NCI-H526 treated with DMSO at 0.1 percent for 48 hours (cell line): ENCODE measurements around the gene CISD3.
"Not testable (repeated sequence)": the region's sequence is repeated elsewhere in the genome, so short reads cannot be mapped to it uniquely, and the experiment has no call there.

Experiments used
- DNase-seq: peaks from one replicate; lab custom pipeline; 2025; lab: John Stamatoyannopoulos, UW

Gene CISD3

DNA sequence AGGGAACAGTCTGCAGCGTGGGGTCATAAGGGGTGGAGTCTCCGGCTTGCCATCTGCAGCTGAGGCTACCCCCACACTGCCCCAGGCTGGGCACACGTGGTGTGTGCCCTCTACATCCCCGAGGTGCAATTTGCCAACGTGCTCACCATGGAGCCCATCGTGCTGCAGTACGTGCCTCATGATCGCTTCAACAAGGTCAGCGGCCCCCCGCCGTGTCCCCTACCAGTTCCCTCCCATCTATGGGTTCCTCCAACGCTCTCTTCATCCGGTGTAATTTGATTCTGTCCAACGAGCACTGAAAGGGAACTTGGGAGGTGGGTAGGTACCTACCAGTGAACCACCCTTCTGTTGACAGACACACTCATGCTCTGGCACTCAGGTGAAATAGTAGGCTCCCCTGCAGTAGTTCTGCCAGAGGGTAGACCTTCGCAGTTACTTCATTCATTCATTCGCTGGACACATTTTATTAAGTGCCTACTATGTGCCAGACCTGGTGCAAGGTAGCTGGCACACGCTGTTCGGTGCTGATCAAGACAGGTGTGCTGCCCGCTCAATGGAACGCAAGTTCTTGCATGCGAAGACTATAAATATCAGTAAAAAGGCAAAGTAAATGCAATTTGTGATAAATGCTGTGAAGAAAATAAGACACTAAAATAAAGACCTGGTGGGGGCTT, 22.3 kb upstream of the CISD3 start:
- DNase-seq, result no peak

DNA sequence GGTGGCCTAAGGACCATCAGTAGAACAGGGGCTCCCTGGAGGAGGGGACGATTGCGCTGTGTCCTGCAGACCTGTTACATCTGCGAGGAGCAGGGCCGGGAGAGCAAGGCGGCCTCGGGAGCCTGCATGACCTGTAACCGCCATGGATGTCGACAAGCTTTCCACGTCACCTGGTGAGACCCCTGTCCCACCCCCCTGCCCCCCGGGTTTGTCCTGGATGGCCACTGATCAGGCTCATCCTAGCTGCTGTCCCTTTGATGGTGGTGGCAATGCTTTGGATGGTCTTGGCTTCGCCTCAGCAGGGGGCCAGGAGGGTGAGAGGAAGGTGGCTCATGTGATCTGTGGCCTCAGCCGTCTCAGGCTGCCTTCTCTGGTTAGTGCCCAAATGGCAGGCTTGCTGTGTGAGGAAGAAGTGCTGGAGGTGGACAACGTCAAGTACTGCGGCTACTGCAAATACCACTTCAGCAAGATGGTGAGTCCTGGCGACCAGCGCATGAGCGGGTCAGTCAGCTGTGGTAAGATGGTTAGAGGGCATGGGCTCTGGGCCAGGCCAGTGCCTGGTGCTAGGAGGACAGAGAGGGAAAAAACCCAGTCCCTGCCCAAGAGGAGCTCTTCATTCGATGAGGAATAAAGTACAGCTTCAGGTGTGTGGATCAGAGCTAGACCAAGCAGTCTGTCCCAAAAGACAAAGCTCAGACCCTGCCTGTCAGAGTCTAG, 20.9 kb upstream of the CISD3 start:
- no peak for DNase-seq

DNA sequence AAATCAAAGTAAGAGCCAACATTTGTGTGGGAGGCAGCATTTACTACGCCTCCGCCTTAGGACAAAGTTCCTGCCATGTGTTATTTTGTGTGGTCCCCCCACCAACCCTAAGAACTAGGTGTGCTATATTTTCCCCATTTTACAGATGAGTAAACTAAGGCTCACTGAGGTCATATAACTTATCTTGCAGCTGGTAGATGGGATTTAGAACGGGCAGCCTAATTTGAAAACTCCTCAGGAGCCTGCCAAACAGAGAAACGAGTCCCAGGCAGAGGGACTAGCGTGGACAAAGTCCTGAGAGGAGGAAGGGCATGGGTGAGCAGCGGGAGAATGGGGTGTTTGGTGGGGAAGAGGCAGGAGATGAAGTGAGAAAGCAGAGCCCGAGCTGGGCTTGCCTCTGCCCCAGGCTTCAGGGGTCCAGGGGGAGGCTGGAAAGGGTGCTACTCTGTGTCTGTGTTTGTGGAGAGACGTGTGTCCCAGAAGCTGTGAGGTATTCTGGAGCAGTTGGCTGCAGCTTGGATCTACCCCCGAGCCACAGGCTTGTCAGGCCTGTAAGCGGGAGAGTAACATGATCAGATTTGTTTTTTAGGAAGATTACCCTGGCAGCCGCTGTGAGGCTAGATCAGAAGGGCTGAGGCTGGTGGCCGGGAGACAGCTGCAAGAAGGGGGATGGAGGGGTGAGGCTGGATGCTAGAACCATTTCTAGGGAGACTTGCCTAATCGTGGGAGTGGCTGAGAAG, 20.1 kb upstream of the CISD3 start:
- DNase-seq, result no peak

DNA sequence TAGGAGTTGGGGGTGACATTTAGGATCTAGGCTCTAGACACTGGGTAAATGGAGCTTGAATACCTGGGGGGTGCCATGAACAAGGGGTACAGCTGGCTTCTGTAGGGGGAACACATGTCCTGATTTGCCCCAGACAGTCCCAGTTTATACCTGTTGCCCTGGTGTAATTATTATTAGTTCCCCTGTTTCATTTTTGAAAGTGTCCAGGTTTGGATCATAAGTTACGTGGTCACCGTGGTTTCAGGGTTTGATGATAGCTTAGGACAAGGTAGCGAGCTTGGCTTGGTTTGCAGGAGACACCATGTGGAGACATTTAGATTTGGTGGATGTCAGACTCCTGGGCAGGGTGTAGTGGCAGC, 19.6 kb upstream of the CISD3 start:
- DNase-seq, result no peak

DNA sequence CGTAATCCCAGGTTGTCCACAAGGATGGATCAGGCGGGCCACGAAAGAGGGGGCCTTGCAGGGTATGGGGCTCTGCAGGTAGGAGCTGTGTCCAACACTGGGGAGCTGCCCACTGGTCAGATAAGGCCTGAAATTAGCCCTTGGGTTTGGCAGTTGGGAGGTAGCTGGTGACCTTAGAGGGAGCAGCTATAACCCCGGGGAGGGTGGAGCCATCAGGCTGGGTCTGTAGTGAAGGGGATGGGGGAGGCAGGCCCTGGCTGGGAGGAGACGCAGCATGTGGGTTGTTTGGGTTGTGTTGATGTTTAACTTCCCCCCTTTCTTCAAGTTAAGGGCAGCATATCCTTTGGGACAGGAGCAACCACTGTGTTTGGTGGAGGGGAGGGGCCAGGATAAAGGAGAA, 19.2 kb upstream of the CISD3 start:
- no peak for DNase-seq

DNA sequence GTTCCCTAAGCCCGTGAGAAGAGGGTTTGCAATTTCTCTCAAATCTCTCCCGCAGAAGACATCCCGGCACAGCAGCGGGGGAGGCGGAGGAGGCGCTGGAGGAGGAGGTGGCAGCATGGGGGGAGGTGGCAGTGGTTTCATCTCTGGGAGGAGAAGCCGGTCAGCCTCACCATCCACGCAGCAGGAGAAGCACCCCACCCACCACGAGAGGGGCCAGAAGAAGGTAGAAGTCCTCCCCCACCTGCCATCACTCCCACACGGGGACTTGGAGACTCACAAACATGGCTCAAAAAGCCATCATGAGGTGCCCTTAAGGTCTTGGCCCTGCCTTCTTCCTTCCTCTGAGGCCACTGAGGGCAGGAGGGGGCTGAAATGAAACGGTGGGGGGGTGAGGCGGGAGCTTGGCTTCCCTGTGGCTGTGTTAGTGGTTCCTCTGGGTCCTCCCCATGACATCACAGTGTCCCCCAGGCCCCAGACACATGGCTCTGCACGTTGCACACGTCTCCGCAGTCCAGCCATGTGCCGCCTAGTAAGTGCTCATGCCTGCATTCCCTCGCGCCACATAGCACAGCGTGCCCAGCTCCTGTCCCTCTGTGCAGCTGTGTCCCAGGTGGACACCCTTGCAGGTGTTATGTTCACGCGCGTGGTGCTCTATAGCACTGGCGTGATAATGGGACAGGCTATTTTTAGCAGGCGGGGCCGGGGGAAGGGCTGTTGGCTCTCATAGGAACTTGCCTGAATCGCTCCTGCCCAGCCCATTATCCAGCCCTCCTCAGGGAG, 18.2 kb upstream of the CISD3 start:
- no peak for DNase-seq

DNA sequence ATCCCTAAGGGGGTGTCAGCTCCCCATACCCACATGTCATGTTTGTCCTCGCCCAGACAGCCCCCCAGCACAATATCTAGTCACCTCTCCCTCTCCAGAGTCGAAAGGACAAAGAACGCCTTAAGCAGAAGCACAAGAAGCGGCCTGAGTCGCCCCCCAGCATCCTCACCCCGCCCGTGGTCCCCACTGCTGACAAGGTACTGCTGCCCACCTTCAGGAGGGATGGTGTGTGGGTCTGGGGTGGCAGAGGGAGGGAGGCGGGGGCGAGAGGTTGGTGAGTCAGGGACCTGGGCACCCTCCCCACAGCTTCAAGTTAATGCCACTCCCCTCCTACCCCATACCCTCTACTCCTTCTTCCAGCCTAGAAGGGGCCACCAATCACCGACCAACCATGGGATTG, 17.5 kb upstream of the CISD3 start:
- DNase-seq, result no peak

DNA sequence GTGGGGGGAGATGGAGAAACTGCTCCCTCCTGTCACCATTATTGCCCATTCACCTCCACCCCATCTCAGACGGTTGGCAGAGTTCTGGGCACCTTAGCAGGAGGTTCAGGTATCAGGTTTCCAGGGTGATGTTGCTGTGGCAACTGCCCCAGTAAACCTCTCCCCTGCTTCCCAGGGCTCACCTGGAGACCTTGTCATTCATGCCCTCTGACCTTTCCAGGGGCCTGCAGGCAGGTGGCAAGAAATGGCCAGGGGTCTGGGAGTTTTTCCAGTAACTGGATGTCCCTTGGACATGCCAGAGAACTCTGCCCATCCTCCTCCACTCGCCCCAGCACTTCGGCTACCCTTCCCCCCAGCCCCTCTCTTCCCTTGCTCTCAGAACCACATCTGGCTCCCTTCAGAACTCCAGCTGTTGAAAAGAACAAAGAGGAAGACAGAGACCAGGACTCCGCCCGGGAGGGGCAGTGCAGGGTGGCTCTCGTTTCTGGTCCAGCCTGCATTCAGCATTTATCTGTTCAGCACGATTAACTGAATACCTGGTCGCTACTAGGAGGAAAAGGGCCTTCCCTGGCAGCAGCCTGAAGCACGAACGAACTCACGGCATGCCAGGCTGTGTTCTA, 16.6 kb upstream of the CISD3 start:
- no peak for DNase-seq

DNA sequence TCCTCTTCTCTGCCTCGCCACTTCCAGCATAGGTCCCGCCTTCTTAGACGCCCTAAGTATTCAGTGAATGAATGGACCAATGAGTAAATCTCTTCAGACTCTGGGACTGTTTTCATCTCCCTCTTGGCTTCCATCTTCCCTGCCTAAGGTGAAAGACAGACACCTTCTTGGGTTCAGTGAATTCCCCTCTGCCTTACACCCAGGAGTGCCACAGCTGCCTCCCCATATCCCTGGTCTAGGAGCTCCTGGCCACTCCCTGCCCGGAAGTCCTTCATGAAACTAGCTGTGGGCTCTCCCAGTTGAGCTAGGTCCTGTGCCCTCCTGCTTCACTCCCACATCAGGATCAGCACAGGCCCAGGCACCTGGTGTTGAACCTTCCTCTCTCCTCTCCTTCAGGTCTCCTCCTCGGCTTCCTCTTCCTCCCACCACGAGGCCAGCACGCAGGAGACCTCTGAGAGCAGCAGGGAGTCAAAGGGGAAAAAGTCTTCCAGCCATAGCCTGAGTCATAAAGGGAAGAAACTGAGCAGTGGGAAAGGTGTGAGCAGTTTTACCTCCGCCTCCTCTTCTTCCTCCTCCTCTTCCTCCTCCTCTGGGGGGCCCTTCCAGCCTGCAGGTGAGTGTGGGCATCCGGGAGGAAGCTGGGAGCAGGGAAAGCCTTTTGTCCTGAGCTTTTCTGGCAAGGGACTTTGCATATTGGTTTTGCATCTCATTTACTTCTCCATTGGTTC, 14.8 kb upstream of the CISD3 start:
- DNase-seq, result peak; percentile 53

DNA sequence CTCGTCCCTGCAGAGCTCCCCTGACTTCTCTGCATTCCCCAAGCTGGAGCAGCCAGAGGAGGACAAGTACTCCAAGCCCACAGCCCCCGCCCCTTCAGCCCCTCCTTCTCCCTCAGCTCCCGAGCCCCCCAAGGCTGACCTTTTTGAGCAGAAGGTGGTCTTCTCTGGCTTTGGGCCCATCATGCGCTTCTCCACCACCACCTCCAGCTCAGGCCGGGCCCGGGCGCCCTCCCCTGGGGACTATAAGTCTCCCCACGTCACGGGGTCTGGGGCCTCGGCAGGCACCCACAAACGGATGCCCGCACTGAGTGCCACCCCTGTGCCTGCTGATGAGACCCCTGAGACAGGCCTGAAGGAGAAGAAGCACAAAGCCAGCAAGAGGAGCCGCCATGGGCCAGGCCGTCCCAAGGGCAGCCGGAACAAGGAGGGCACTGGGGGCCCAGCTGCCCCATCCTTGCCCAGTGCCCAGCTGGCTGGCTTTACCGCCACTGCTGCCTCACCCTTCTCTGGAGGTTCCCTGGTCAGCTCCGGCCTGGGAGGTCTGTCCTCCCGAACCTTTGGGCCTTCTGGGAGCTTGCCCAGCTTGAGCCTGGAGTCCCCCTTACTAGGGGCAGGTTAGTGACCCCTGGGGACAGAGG, 13.7 kb upstream of the CISD3 start:
- DNase-seq, result no peak

DNA sequence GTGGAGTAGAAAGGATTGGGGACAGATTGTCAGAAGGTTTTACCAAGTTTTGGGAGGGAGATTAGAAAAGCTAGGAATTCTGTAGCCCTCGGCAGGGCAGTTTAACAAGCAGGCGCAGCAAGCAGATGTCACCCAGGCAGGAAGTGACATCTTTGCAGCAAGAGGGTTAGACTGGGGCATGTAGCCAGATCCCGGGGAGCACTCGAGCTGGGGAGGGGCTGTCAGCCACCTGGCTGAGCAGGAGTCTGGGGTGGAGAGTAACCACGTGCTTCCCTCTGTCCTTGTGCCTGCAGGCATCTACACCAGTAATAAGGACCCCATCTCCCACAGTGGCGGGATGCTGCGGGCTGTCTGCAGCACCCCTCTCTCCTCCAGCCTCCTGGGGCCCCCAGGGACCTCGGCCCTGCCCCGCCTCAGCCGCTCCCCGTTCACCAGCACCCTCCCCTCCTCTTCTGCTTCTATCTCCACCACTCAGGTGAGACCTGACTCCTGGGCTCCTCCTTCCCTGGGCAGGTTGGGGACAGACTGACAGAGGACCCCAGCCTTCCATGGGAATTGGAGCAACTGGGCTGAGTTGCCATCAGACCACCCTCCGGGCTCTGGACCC, 12.9 kb upstream of the CISD3 start:
- DNase-seq, result no peak

DNA sequence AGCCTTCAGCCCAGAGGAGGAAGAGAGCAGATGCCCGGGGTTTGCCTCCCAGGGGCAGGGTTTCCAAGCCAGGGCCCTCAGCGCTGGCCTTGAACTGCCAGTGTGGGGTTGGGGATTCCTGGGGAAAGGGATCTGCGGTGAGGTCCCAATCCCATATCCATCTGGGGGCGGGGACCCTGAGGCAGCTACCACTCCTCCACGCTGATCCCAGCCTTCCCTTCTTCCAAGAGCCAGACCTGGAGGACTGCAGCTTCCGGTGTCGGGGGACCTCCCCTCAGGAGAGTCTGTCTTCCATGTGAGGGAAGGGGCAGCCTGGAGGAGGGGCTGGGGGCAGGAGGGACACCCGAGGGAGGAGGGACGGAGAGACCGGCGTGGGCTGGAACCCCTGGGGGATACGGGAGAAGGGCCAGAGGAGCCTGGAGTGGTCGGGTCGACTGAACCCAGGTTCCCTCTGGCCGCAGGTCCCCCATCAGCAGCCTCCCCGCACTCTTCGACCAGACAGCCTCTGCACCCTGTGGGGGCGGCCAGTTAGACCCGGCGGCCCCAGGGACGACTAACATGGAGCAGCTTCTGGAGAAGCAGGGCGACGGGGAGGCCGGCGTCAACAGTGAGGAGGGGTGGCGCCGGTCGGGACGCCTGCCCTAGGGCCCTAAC, 10.7 kb upstream of the CISD3 start:
- DNase-seq, result no peak

DNA sequence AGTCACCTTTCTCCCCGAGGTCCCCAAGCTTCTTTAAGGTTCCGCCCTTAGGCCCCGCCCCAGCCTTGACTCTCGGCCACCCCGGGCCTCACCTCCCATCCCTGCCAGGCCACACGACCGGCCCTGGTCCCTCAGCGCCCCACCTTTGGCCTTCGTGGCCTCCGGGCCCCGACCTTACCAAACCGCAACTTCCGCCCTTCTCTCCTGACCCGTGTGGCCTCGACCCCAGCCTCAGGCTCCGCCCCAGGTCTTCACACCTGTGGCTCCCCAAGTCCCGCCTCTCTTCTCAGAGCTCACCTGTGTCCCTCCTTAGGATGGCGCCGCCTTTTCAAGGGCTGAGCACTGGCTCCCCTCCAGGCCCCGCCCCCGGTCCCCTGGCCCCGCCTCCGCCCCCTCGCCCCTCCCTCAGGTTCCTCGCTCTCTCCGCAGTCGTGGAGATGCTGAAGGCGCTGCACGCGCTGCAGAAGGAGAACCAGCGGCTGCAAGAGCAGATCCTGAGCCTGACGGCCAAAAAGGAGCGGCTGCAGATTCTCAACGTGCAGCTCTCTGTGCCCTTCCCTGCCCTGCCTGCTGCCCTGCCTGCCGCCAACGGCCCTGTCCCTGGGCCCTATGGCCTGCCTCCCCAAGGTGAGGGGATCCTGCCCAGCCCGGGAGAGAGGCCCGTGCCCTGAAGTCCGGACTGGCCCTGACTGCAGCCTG, 10.0 kb upstream of the CISD3 start:
- no peak for DNase-seq

DNA sequence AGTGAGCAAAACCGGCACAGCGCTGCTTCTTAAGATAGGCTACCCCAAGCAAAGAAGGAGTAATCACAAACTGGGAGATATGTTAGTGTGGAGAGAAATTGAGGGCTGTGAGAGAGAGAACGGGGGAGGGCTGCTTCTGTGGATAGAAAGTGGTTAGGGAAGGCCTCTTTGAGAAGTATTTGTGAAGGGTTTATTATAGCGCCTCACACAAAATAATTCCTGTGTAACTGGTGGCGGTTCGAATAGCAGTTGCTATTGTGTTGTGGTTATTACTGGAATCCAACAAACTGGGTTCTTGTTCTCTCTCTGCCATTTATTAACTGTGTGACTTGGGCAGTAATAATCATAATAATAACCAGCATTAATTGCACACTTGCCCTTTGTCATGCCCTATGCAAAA, 9.2 kb upstream of the CISD3 start:
- no peak for DNase-seq

DNA sequence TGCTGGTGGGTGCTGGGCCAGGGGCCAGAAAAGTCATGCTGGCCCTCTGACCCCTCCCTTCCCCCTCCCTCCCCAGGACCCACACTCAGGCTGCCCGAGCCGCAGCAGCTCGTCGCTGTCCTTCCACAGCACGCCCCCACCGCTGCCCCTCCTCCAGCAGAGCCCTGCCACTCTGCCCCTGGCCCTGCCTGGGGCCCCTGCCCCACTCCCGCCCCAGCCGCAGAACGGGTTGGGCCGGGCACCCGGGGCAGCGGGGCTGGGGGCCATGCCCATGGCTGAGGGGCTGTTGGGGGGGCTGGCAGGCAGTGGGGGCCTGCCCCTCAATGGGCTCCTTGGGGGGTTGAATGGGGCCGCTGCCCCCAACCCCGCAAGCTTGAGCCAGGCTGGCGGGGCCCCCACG, 8.3 kb upstream of the CISD3 start:
- no peak for DNase-seq

DNA sequence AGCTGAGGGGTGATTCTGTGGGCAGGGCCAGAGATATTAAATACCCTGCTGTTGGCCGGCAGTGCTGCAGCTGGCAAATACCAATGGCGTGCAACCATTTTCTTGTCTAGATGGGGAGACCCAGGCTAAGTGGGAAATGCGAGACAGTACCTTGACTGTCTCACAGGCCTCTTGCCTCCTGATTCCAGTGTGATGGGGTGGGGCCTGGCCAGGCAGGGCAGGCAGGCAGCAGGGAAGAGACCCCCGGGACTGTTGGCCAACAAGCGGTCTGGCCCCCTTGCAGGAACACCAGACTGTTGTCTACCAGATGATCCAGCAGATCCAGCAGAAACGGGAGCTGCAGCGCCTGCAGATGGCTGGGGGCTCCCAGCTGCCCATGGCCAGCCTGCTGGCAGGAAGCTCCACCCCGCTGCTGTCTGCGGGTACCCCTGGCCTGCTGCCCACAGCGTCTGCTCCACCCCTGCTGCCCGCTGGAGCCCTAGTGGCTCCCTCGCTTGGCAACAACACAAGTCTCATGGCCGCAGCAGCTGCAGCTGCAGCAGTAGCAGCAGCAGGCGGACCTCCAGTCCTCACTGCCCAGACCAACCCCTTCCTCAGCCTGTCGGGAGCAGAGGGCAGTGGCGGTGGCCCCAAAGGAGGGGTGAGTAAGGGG, 5.7 kb upstream of the CISD3 start:
- no peak for DNase-seq

DNA sequence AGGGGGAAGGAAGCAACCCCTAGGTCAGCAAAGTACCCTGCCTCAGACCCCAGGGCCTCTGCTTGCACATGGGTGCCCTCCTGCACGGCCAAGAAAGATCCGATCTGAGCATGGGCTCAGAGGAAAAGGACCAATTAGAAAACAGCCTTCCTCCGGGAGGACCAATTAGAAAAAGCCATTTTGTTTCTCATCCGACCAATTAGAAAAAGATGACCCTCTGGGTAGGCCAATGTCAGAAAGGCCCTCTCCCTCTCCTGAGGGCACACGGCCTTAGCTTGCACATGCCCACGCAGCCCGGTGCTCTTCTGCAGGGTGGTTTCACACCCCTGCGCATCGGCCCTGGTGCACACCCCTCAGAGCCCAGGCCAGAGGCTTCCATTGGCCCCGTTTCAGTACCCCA, 5.1 kb upstream of the CISD3 start:
- no peak for DNase-seq

DNA sequence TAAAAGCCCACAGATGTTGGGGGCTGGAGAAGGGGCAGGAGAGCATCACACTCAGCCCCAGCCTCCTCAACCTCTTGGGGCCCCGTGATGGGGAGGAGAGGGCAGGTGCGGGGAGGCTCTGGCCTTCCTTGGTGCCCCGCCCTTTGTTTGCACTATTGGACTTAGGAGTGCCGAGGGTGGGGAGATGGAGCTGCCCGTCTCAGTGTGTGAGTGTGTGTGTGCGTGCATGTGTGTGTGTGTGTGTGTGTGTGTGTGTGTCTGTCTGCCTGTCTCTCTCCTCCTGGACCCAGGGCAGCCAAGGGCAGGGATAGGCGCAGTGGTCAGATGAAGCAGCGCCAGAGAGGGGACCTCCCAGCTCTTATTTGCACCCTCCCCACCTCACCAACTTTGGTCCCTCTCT, 4.0 kb upstream of the CISD3 start:
- DNase-seq, result not testable (repeated sequence)

DNA sequence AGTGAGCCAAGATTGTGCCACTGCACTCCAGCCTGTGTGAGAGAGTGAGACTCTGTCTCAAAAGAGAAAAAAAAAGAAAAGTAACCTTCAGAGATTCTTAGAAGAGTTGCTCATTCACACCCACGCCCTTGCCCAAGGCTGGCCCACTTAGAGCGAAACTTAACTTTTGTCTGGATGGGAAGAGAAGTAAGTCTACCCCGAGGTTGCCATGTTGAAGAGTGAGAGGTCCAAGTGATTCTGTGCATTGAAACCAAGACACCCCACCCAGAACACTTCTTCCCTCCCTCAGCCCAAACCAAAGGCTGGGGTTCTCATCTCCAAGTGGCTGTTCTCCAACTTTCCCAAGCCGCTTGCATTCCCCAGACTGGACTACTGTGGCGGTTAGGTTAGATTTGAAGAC, 2.4 kb upstream of the CISD3 start:
- DNase-seq, result no peak
